ENCODE results near the gene B4GALT6. TPM values are rescaled to one million over a fixed set of nuclear protein-coding genes. Genes with fewer than 3 reads are reported as not detected.

B4GALT6 gene
- total and polyA plus RNA-seq, 2 of the 13 experiments (the other 11 are each of a cell fraction or from before 2014, with no cell fraction given) = 1.9 to 3.3 TPM

- Histone ChIP-seq H3K4me1 (ENCODE audit: insufficient read depth, low read length) (no peaks in the 10 kb centered on the region), H3K4me3 (replicated peaks in 1 of 3; ENCODE audit: insufficient read depth in 1 of 3, low read depth in 2 of 3, low read length in 3 of 3) (no peak overlapping the region), H3K27ac (ENCODE audit: extremely low read length, insufficient read depth, low read length) (no peak overlapping the region), H3K9me3 (ENCODE audit: low read length) (no peaks in the 10 kb centered on the region), H3K4me2 (ENCODE audit: low read depth, low read length) (no peak overlapping the region), H3K9ac (ENCODE audit: insufficient read depth, low read depth, low read length) (no peak overlapping the region), H3K79me2 (ENCODE audit: insufficient read depth, low read length) (no peaks in the 10 kb centered on the region), H4K20me1 (ENCODE audit: insufficient read depth, low read length) (no peaks in the 10 kb centered on the region), H3K27me3 (ENCODE audit: control insufficient read depth in 1 of 2, insufficient read depth in 2 of 2, low read length in 2 of 2) (no peaks in the 10 kb centered on the region), H2AFZ (ENCODE audit: low read length) (no peak overlapping the region), H3K36me3 (replicated peaks in 1 of 2; ENCODE audit: control insufficient read depth in 1 of 2, insufficient read depth in 2 of 2, low read length in 2 of 2) (no peaks in the 10 kb centered on the region)
- ChIA-PET POLR2A (no interaction called here), CTCF (ENCODE audit: low intra/inter-chr PET ratio, low total read pairs) (no interaction called here)
- FAIRE-seq = no peak
- intact Hi-C loops (cut with micrococcal nuclease; ENCODE audit: unreplicated experiment) (no loop called here), in situ Hi-C loops (cut with HindIII; ENCODE audit: extremely low pct_ligation_motif_present, low pct_unique_long_range_greater_than_20kb) (no loop called here)
- BruUV-seq (replicated peaks) = no TSS peak
- DNase-seq (ENCODE audit: low spot score) = no peak
- no peak for ATAC-seq
- 50% methylated on average over 3 of the region's 3 CpGs for WGBS (ENCODE audit: low lambda C conversion rate)
- TF ChIP-seq ZFAT (CRISPR knock-in tag; conservative IDR thresholded peaks at IDR 0.05) (no peak), MEF2D (CRISPR knock-in tag; IDR thresholded peaks at IDR 0.05) (no peak), POGZ (CRISPR knock-in tag; IDR thresholded peaks at IDR 0.05) (no peak), MNT (IDR thresholded peaks at IDR 0.05) (no peak), FLYWCH1 (CRISPR knock-in tag; IDR thresholded peaks at IDR 0.05) (no peak), ZNF740 (CRISPR knock-in tag; IDR thresholded peaks at IDR 0.05) (no peak), KAT8 (CRISPR knock-in tag; IDR thresholded peaks at IDR 0.05) (no peak), MYC (CRISPR knock-in tag; IDR thresholded peaks at IDR 0.05; ENCODE audit: borderline replicate concordance) (no peak), ARID4A (CRISPR knock-in tag; IDR thresholded peaks at IDR 0.05; ENCODE audit: borderline replicate concordance) (no peak), POLR2AphosphoS5 (IDR thresholded peaks at IDR 0.05; ENCODE audit: low read depth, low read length) (no peak), GLMP (CRISPR knock-in tag; IDR thresholded peaks at IDR 0.05; ENCODE audit: borderline replicate concordance) (no peak), ONECUT2 (CRISPR knock-in tag; IDR thresholded peaks at IDR 0.05) (no peak), ZNF746 (CRISPR knock-in tag; IDR thresholded peaks at IDR 0.05) (no peak), ZSCAN29 (CRISPR knock-in tag; conservative IDR thresholded peaks at IDR 0.05) (no peak), NFIB (CRISPR knock-in tag; IDR thresholded peaks at IDR 0.05; ENCODE audit: borderline replicate concordance) (no peak), KAT2B (IDR thresholded peaks at IDR 0.05; ENCODE audit: borderline replicate concordance, low read depth, low read length) (no peak), ZNF253 (CRISPR knock-in tag; IDR thresholded peaks at IDR 0.05; ENCODE audit: borderline replicate concordance) (no peak), NAIF1 (CRISPR knock-in tag; IDR thresholded peaks at IDR 0.05; ENCODE audit: borderline replicate concordance) (no peak), ZNF75D (CRISPR knock-in tag; IDR thresholded peaks at IDR 0.05; ENCODE audit: borderline replicate concordance) (no peak)
Observed at GRCh38 chr18:31634331-31634713, 50.1 kb downstream of the B4GALT6 start.

All from HepG2 (cell line).